Parathyroid adenoma (tissue), 2 donors: ENCODE results near the gene UGT2B7.
"Not testable (repeated sequence)": the region's sequence is repeated elsewhere in the genome, so short reads cannot be mapped to it uniquely, and the experiment has no call there.

Source experiments
- H2AFZ ChIP-seq: fragments of 300-600 bp; sonication (generic); one replicate; pipeline ENCODE4 v1.7.0; 2017; ENCODE audit warnings: antibody characterized with exemption, mild to moderate bottlenecking
- H3K27ac ChIP-seq: fragments of 300-600 bp; sonication (generic); one replicate; pipeline ENCODE4 v1.7.0; 2017
- H3K27me3 ChIP-seq: fragments of 300-600 bp; sonication (generic); one replicate; pipeline ENCODE4 v1.7.0; 2017; ENCODE audit warnings: low read length; ENCODE audit not compliant: control insufficient read depth, insufficient read depth
- H3K36me3 ChIP-seq: fragments of 300-600 bp; sonication (generic); one replicate; pipeline ENCODE4 v1.7.0; 2017; ENCODE audit warnings: low read length; ENCODE audit not compliant: control insufficient read depth, insufficient read depth
- H3K4me1 ChIP-seq: fragments of 300-600 bp; sonication (generic); one replicate; pipeline ENCODE4 v1.7.0; 2017; ENCODE audit warnings: control low read depth
- H3K4me2 ChIP-seq: fragments of 300-600 bp; sonication (generic); one replicate; pipeline ENCODE4 v1.7.0; 2017; ENCODE audit warnings: low read length
- H3K4me3 ChIP-seq: fragments of 300-600 bp; sonication (generic); one replicate; pipeline ENCODE4 v1.7.0; 2017; ENCODE audit warnings: low read depth, low read length
- H3K79me2 ChIP-seq: fragments of 300-600 bp; sonication (generic); one replicate; pipeline ENCODE4 v1.7.0; 2017; ENCODE audit warnings: control low read depth
- H3K9ac ChIP-seq: fragments of 300-600 bp; sonication (generic); one replicate; pipeline ENCODE4 v1.7.0; 2017; ENCODE audit warnings: mild to moderate bottlenecking
- H3K9me3 ChIP-seq: fragments of 300-600 bp; sonication (generic); one replicate; pipeline ENCODE4 v1.7.0; 2017; ENCODE audit warnings: low read length; ENCODE audit not compliant: control insufficient read depth
- TF ChIP-seq, protein P1 (sequence below): fragments of 300-600 bp; sonication (generic); IDR thresholded peaks from one replicate; pipeline ENCODE4 v1.7.0; 2017; ENCODE audit warnings: antibody characterized with exemption, mild to moderate bottlenecking
- donor health status: primary hyperparathyroidism.

UGT2B7 gene

DNA sequence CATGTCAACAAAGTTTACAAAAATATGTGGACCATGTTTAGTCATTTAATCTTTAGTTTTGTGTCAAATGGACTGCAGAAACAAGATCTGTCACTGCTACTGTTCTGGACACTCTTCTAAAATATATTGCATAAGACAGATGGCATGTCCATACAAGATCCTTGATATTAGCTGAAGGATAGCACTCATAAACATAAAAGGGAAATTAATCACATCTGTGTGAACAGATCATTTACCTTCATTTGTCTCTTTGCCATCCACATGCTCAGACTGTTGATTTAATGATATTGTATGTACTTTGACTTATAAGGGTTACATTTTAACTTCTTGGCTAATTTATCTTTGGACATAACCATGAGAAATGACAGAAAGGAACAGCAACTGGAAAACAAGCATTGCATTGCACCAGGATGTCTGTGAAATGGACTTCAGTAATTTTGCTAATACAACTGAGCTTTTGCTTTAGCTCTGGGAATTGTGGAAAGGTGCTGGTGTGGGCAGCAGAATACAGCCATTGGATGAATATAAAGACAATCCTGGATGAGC lies at the start of gene UGT2B7:
Gene UGT2B7, plus strand, starts transcription at position 364 of the 546 bp plus-strand sequence. Its CDS starts 47 bp downstream, at position 411.
- Histone ChIP-seq H2AFZ (no peak within 1 kb of the TSS), H3K27ac (no peak within 1 kb of the TSS), H3K36me3 (no peaks in the 10 kb centered on the region), H3K4me3 (no peak within 1 kb of the TSS), H3K9ac (no peak within 1 kb of the TSS), H3K27me3 (no peaks in the 10 kb centered on the region), H3K79me2 (no peaks in the 10 kb centered on the region), H3K4me2 (no peak within 1 kb of the TSS), H3K9me3 (no peaks in the 10 kb centered on the region), H3K4me1 (no peaks in the 10 kb centered on the region)
- TF ChIP-seq, protein P1, sequence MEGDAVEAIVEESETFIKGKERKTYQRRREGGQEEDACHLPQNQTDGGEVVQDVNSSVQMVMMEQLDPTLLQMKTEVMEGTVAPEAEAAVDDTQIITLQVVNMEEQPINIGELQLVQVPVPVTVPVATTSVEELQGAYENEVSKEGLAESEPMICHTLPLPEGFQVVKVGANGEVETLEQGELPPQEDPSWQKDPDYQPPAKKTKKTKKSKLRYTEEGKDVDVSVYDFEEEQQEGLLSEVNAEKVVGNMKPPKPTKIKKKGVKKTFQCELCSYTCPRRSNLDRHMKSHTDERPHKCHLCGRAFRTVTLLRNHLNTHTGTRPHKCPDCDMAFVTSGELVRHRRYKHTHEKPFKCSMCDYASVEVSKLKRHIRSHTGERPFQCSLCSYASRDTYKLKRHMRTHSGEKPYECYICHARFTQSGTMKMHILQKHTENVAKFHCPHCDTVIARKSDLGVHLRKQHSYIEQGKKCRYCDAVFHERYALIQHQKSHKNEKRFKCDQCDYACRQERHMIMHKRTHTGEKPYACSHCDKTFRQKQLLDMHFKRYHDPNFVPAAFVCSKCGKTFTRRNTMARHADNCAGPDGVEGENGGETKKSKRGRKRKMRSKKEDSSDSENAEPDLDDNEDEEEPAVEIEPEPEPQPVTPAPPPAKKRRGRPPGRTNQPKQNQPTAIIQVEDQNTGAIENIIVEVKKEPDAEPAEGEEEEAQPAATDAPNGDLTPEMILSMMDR = no peak

DNA sequence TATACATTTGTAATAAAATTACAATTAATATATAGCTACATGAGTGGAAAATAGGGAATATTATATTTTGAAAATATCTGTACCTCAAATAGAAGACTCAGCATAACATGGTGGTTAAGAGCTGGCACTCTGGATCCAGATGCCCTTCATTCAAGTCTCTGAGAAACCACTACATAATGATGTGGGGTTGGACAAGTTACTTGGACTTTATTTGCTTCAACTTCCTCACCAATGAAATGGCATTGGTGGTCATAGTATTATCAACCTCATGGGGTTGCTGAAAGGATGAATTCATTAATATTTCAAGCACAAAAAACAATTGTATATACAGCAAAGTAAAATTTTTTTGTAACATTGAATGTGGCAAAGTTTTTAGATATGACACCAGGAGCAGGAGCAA lies 46.4 kb upstream of the UGT2B7 start:
- Histone ChIP-seq H3K9ac (no peak overlapping the region), H3K4me2 (no peak overlapping the region), H3K4me1 (no peaks in the 10 kb centered on the region), H3K79me2 (no peaks in the 10 kb centered on the region), H3K36me3 (no peaks in the 10 kb centered on the region), H3K27me3 (no peaks in the 10 kb centered on the region), H2AFZ (no peak overlapping the region), H3K4me3 (no peak overlapping the region), H3K9me3 (no peaks in the 10 kb centered on the region), H3K27ac (no peak overlapping the region)
- TF ChIP-seq, protein P1 = no peak

DNA sequence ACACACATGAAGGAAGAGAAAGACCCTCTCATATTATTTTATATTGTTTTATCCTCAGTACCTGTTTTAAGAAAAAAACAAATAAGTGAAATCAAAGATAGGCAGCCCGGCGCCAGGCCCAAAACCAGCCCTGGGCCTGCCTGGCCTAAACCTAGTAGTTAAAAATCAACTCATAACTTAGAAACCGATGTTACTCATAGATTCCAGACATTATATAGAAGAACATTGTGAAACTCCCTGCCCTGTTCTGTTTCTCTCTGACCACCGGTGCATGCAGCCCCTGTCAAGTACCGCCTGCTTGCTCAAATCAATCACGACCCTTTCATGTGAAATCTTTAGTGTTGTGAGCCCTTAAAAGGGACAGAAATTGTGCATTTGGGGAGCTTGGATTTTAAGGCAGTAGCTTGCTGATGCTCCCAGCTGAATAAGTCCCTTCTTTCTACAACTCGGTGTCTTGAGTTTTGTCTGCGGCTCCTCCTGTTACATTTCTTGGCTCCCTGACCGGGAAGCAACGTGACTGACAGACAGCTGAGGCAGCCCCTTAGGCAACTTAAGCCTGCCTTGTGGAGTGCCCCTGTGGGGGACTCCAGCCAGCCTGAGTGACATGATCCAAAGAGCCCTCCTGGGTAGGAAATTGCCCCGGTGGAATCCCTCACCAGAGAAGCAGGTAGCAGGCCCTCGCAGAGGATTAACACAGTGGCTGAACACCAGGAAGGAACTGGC lies 45.3 kb upstream of the UGT2B7 start:
- H3K27ac ChIP-seq, H3K4me1 ChIP-seq, H3K4me3 ChIP-seq, H3K9ac ChIP-seq, H3K9me3 ChIP-seq, H3K79me2 ChIP-seq, H2AFZ ChIP-seq, H3K4me2 ChIP-seq, H3K36me3 ChIP-seq, H3K27me3 ChIP-seq: not testable (repeated sequence)

DNA sequence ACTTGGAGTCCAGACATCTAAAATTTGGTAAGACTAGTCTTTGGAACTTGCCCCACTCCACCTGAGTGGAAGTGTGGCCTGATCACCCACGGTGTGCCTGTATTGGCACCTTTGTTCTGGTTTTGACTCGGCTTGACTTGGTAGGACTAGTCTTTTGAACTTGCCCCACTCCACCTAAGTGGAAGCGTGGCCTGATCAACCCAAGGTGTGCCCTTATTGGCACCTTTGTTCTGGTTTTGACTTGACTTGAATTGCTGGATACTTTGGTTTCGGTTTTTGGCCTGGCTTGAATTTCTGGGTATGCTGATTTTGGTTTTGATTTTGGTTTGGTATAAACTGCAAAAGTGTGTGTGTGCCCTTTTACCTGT lies 44.7 kb upstream of the UGT2B7 start:
- TF ChIP-seq, protein P1 = no peak
- Histone ChIP-seq H3K9me3 (no peaks in the 10 kb centered on the region), H3K27me3 (no peaks in the 10 kb centered on the region), H3K27ac (no peak overlapping the region), H2AFZ (no peak overlapping the region), H3K4me1 (no peaks in the 10 kb centered on the region), H3K4me2 (no peak overlapping the region), H3K36me3 (no peaks in the 10 kb centered on the region), H3K4me3 (no peak overlapping the region), H3K9ac (no peak overlapping the region), H3K79me2 (no peaks in the 10 kb centered on the region)

DNA sequence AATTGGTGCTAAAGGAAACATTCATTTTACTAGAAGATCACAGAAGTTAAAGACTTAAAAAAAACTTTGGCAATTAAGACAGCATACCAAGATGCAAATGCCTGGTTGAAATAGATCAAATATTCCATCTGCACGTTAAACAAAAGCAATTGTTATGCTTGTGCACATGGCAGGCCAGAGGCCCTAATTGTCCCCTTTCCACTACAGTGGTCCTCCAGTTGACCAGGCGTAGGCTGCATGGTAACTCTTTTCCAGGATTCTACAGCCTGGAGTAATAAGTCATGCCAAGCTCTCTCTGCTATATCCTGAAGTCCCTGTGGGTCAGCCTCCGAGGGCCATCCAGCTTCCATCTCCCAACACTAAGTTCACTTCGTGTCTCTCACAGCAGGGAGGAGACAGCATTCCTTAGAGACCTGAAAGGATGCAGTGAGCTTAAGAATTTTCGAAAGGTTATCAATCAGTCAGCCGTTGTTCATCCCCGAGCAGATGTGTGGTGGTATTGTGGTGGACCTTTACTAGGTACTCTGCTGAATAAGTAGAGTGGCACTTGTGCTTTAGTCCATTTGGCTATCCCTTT lies 42.9 kb upstream of the UGT2B7 start:
- H3K9me3 ChIP-seq, H3K9ac ChIP-seq, H3K4me3 ChIP-seq: not testable (repeated sequence)

DNA sequence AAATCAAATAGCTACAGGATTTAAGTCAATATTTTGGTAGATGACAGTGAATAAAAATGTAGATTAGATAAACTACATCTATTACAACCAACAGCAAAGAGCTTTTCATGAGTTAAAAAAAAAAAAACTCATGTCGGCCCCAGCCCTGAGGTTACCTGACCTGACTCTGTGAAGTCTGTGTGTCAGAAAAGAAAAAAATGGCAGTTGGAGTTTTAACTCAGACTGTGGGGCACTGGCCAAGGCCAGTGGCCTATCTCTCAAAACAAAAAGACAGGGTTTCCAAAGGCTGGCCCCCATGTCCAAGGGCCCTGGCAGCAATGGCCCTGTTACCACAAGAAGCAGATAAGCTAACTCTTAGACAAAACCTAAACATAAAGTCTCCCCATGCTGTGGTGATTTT lies 42.2 kb upstream of the UGT2B7 start:
- not testable (repeated sequence) for H2AFZ ChIP-seq, H3K27me3 ChIP-seq, H3K36me3 ChIP-seq, H3K4me1 ChIP-seq, H3K4me3 ChIP-seq, H3K4me2 ChIP-seq, H3K9ac ChIP-seq, H3K9me3 ChIP-seq, H3K79me2 ChIP-seq, H3K27ac ChIP-seq

More for the DNA sequence above, 42.9 kb upstream of the UGT2B7 start:
- H3K4me1 ChIP-seq, H3K27ac ChIP-seq, H3K4me2 ChIP-seq, H3K27me3 ChIP-seq, H3K79me2 ChIP-seq, H2AFZ ChIP-seq, H3K36me3 ChIP-seq: not testable (repeated sequence)
